Measurements from ENCODE around the gene OR1I1. TPM values are rescaled to one million over a fixed set of nuclear protein-coding genes. Genes with fewer than 3 reads are reported as not detected.

OR1I1 gene
- total RNA-seq, 5 donors from 2014 or later (not counting 1 experiment from before 2014, with no cell fraction given), result not detected

DNA sequence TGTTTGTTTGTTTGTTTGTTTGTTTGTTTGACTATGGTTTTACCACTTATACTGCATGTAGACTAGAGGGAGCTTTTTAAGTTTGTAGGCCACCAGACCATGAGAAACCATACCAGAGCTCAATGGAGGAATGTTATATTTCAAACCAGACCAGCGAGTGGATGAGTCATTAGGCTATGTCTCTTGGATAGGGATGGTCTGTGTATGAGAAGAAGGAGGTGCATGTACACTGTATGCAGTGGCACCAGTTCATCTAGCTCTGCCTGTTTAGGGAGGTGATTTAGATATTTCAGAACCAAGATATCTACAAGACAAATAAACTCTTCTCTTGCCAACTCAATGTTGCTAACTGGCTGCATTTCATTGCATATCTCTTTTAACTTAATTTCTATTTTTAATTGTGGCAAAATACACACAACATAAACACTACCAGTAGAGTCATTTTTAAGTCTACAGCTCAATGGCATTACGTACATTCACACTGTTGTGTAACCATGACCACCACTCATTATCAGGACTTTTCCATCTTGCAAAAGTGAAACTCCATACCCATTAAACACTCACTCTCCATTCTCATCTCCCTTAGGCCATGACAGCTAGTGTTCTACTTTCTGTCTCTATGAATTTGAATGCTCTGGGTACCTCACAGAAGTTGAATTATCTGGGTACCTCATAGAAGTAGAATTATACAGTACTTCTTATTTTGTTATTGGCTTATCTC lies 54.4 kb downstream of the OR1I1 start:
- H3K9me3 Mint-ChIP-seq, result peaks cover 0 to 12% (median 9%) of the 10 kb centered on the region in 3 donors
- H3K36me3 Mint-ChIP-seq, result no peaks in the 10 kb centered on the region
- no peak overlapping the region for H3K27ac Mint-ChIP-seq
- no peak overlapping the region for H3K4me3 ChIP-seq (ENCODE audit: control insufficient read depth in 1 of 2, extremely low read depth in 1 of 2, low read length in 1 of 2)
- DNase-seq, result no peak
- H3K27me3 Mint-ChIP-seq, result no peaks in the 10 kb centered on the region
- H3K4me1 ChIP-seq (ENCODE audit: control insufficient read depth in 1 of 2, extremely low read depth in 1 of 2, insufficient read depth in 2 of 2, low read length in 2 of 2), result no peaks in the 10 kb centered on the region
- no peaks in the 10 kb centered on the region for H3K4me1 Mint-ChIP-seq
- ChIA-PET POLR2A (no interaction called here), CTCF (no interaction called here)
- H3K27ac ChIP-seq (ENCODE audit: low read length), result no peak overlapping the region
- no peak for ATAC-seq (replicated peaks in 1 of 4)
- H3K4me3 Mint-ChIP-seq, result no peak overlapping the region
- no peaks in the 10 kb centered on the region for H3K9me3 ChIP-seq
- peaks cover 0 to 16% of the 10 kb centered on the region in 2 experiments for H3K27me3 ChIP-seq (replicated peaks in 1 of 2; ENCODE audit: control insufficient read depth in 2 of 2, extremely low read depth in 1 of 2, insufficient read depth in 2 of 2, low read length in 1 of 2)
- no peaks in the 10 kb centered on the region for H3K36me3 ChIP-seq (ENCODE audit: control insufficient read depth in 2 of 2, extremely low read depth in 1 of 2, insufficient read depth in 1 of 2, low read length in 1 of 2)
- 85% methylated on average over 1 of the region's 2 CpGs for WGBS (ENCODE audit: insufficient coverage)

DNA sequence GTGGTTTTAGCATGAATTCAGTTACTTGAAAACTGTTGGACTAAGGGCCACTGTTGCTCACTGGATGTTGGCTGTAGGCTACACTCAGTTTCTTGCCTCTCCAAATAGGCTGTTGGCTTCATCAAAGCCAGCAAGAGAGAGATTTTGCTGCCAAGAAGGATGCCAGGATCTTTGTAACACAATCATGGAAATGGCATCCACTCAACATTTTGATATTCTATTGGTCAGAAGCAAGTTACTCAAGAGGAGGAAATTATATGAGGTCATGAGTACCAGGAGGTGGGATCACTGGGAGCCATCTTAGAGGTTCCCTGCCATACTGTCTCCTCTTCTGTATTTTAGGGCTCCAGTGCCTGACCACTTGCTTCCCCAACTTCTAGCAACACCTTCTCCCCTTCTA lies 55.8 kb downstream of the OR1I1 start:
- DNase-seq (no peak), ATAC-seq (replicated peaks in 1 of 4) (no peak)
- H3K27me3 ChIP-seq (replicated peaks in 1 of 2; ENCODE audit: control insufficient read depth in 2 of 2, extremely low read depth in 1 of 2, insufficient read depth in 2 of 2, low read length in 1 of 2), result peaks cover 0 to 21% of the 10 kb centered on the region in 2 experiments
- no peak overlapping the region for H3K4me3 ChIP-seq (ENCODE audit: control insufficient read depth in 1 of 2, extremely low read depth in 1 of 2, low read length in 1 of 2)
- H3K4me1 Mint-ChIP-seq, result no peaks in the 10 kb centered on the region
- no peak overlapping the region for H3K27ac ChIP-seq (ENCODE audit: low read length)
- peaks cover 0 to 12% (median 9%) of the 10 kb centered on the region in 3 donors for H3K9me3 Mint-ChIP-seq
- H3K4me1 ChIP-seq (ENCODE audit: control insufficient read depth in 1 of 2, extremely low read depth in 1 of 2, insufficient read depth in 2 of 2, low read length in 2 of 2), result no peaks in the 10 kb centered on the region
- H3K27me3 Mint-ChIP-seq, result no peaks in the 10 kb centered on the region
- POLR2A ChIA-PET, result no interaction called here
- H3K4me3 Mint-ChIP-seq, result no peak overlapping the region
- CTCF ChIA-PET, result no interaction called here
- H3K36me3 Mint-ChIP-seq, result no peaks in the 10 kb centered on the region
- no peak overlapping the region for H3K27ac Mint-ChIP-seq
- H3K9me3 ChIP-seq, result no peaks in the 10 kb centered on the region
- no peaks in the 10 kb centered on the region for H3K36me3 ChIP-seq (ENCODE audit: control insufficient read depth in 2 of 2, extremely low read depth in 1 of 2, insufficient read depth in 1 of 2, low read length in 1 of 2)

DNA sequence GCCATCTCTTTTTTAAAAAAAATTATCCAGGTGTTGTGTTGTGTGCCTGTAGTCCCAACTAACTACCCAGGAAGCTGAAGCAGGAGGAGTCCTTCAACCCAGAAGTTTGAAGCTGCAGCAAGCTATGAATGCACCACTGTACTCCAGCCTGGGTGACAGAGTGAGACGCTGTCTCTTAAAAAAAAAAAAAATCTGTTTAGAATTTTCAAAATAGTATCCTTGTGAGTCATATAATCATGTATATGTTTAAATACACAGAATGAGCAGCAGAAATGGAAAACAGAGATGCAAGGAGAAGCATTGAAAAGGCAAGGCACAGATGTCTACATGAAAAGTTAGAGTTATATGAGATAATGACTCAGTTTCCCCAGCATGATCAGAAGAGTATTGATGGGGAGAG lies 56.4 kb downstream of the OR1I1 start:
- ATAC-seq (replicated peaks in 1 of 4) (no peak), DNase-seq (no peak)
- ChIA-PET POLR2A (no interaction called here), CTCF (no interaction called here)
- Mint-ChIP-seq H3K27ac (no peak overlapping the region), H3K4me3 (no peak overlapping the region), H3K4me1 (no peaks in the 10 kb centered on the region), H3K27me3 (no peaks in the 10 kb centered on the region), H3K36me3 (no peaks in the 10 kb centered on the region), H3K9me3 (peaks cover 0 to 12% (median 9%) of the 10 kb centered on the region in 3 donors)
- Histone ChIP-seq H3K36me3 (ENCODE audit: control insufficient read depth in 2 of 2, extremely low read depth in 1 of 2, insufficient read depth in 1 of 2, low read length in 1 of 2) (no peaks in the 10 kb centered on the region), H3K4me3 (ENCODE audit: control insufficient read depth in 1 of 2, extremely low read depth in 1 of 2, low read length in 1 of 2) (no peak overlapping the region), H3K9me3 (no peaks in the 10 kb centered on the region), H3K27me3 (replicated peaks in 1 of 2; ENCODE audit: control insufficient read depth in 2 of 2, extremely low read depth in 1 of 2, insufficient read depth in 2 of 2, low read length in 1 of 2) (peaks cover 0 to 21% of the 10 kb centered on the region in 2 experiments), H3K4me1 (ENCODE audit: control insufficient read depth in 1 of 2, extremely low read depth in 1 of 2, insufficient read depth in 2 of 2, low read length in 2 of 2) (no peaks in the 10 kb centered on the region), H3K27ac (ENCODE audit: low read length) (no peak overlapping the region)
- no CpG with 5 or more reads among the region's 1 CpG for WGBS (ENCODE audit: insufficient coverage)

DNA sequence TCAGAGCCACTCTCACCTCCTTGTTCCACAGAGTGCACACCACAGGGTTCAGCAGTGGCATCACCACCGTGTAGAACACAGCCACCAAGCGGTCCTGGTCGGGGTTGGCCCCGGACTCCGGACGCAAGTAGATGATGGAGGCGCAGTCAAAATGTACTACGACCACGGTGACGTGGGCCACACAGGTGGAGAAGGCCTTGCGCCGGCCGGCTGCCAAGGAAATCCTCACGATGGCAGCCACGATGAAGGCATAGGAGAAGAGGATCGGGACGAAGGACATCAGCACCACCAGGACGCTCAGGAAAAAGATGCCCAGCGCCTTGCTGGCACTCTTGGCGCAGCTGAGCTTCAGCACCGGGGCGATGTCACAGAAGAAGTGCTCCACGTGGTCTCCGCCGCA lies 59.1 kb downstream of the OR1I1 start:
- Histone ChIP-seq H3K27me3 (replicated peaks in 1 of 2; ENCODE audit: control insufficient read depth in 2 of 2, extremely low read depth in 1 of 2, insufficient read depth in 2 of 2, low read length in 1 of 2) (peaks cover 0 to 21% of the 10 kb centered on the region in 2 experiments), H3K27ac (ENCODE audit: low read length) (no peak overlapping the region), H3K4me1 (ENCODE audit: control insufficient read depth in 1 of 2, extremely low read depth in 1 of 2, insufficient read depth in 2 of 2, low read length in 2 of 2) (no peaks in the 10 kb centered on the region), H3K36me3 (ENCODE audit: control insufficient read depth in 2 of 2, extremely low read depth in 1 of 2, insufficient read depth in 1 of 2, low read length in 1 of 2) (no peaks in the 10 kb centered on the region), H3K9me3 (no peaks in the 10 kb centered on the region), H3K4me3 (ENCODE audit: control insufficient read depth in 1 of 2, extremely low read depth in 1 of 2, low read length in 1 of 2) (no peak overlapping the region)
- Mint-ChIP-seq H3K27me3 (no peaks in the 10 kb centered on the region), H3K27ac (no peak overlapping the region), H3K36me3 (no peaks in the 10 kb centered on the region), H3K4me1 (no peaks in the 10 kb centered on the region), H3K4me3 (no peak overlapping the region), H3K9me3 (peaks cover 0 to 12% (median 9%) of the 10 kb centered on the region in 3 donors)
- ChIA-PET CTCF (no interaction called here), POLR2A (no interaction called here)
- 88% methylated on average over 25 of the region's 25 CpGs for WGBS (ENCODE audit: insufficient coverage)
- ATAC-seq (replicated peaks in 1 of 4) (no peak), DNase-seq (no peak)

DNA sequence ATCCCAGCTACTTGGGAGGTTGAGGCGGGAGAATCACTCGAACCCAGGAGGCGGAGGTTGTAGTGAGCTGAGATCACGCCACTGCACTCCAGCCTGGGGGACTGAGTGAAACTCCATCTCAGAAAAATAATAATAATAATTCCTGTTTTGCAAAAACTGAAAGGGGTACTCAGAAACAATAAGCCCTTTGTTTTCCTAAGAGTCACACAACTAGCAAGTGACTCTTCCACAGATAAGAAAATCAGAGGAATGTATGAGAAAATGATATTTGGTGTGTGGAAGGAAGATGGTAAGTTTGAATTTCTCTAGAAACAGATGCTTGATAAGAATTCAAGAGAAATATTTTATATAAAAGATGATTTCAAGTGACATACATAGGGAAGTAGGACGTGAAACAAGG lies 60.3 kb downstream of the OR1I1 start:
- Mint-ChIP-seq H3K27me3 (no peaks in the 10 kb centered on the region), H3K4me1 (peaks cover 0 to 7% (median 2%) of the 10 kb centered on the region in 3 donors), H3K4me3 (no peak overlapping the region), H3K9me3 (peaks cover 0 to 12% (median 9%) of the 10 kb centered on the region in 3 donors), H3K36me3 (no peaks in the 10 kb centered on the region), H3K27ac (no peak overlapping the region)
- no peak for ATAC-seq (replicated peaks in 1 of 4)
- Histone ChIP-seq H3K4me3 (ENCODE audit: control insufficient read depth in 1 of 2, extremely low read depth in 1 of 2, low read length in 1 of 2) (no peak overlapping the region), H3K27me3 (replicated peaks in 1 of 2; ENCODE audit: control insufficient read depth in 2 of 2, extremely low read depth in 1 of 2, insufficient read depth in 2 of 2, low read length in 1 of 2) (peaks cover 0 to 21% of the 10 kb centered on the region in 2 experiments), H3K4me1 (ENCODE audit: control insufficient read depth in 1 of 2, extremely low read depth in 1 of 2, insufficient read depth in 2 of 2, low read length in 2 of 2) (no peaks in the 10 kb centered on the region), H3K9me3 (no peaks in the 10 kb centered on the region), H3K36me3 (ENCODE audit: control insufficient read depth in 2 of 2, extremely low read depth in 1 of 2, insufficient read depth in 1 of 2, low read length in 1 of 2) (no peaks in the 10 kb centered on the region), H3K27ac (ENCODE audit: low read length) (no peak overlapping the region)
- CTCF ChIA-PET, result interaction anchor here in 1 of 2 donors (1.0 kb wide), 1 partner anchor 41 kb away, joined by 3 read pairs; no protein-coding TSS in a partner anchor
- POLR2A ChIA-PET, result no interaction called here
- 100% methylated on average over 1 of the region's 5 CpGs for WGBS (ENCODE audit: insufficient coverage)
- no peak for DNase-seq

Other genes with a start within 250 kb of the OR1I1 start
- not detected for gene OR7A5, start 247.0 kb upstream of the OR1I1 start, total RNA-seq
- gene OR7C1, start 247.0 kb upstream of the OR1I1 start, total RNA-seq, result not detected
- gene OR7A10, start 233.3 kb upstream of the OR1I1 start, total RNA-seq, result not detected
- not detected for gene OR7A17, start 196.1 kb upstream of the OR1I1 start, total RNA-seq
- not detected for gene OR7C2, start 140.7 kb upstream of the OR1I1 start, total RNA-seq
- gene SLC1A6, start 102.3 kb upstream of the OR1I1 start, total RNA-seq, result not detected
- gene CASP14, start 32.7 kb upstream of the OR1I1 start, total RNA-seq, result not detected
- gene SYDE1, start 25.2 kb downstream of the OR1I1 start, total RNA-seq, result under 1 TPM; 0.18 to 0.58 (median 0.26) TPM
- under 1 TPM in 4 of 5 donors, not detected in 1; 0.16 to 0.85 (median 0.48) TPM for gene NOTCH3, start 118.8 kb downstream of the OR1I1 start, total RNA-seq
- gene EPHX3, start 150.2 kb downstream of the OR1I1 start, total RNA-seq, result under 1 TPM in 1 of 5 donors, not detected in 4; 0.23 TPM

Data from T-cell (primary cell).